Measurements from ENCODE around the gene STXBP6. TPM values are rescaled to one million over a fixed set of nuclear protein-coding genes. Genes with fewer than 3 reads are reported as not detected.

STXBP6 gene
- 0.98 TPM for total RNA-seq

DNA sequence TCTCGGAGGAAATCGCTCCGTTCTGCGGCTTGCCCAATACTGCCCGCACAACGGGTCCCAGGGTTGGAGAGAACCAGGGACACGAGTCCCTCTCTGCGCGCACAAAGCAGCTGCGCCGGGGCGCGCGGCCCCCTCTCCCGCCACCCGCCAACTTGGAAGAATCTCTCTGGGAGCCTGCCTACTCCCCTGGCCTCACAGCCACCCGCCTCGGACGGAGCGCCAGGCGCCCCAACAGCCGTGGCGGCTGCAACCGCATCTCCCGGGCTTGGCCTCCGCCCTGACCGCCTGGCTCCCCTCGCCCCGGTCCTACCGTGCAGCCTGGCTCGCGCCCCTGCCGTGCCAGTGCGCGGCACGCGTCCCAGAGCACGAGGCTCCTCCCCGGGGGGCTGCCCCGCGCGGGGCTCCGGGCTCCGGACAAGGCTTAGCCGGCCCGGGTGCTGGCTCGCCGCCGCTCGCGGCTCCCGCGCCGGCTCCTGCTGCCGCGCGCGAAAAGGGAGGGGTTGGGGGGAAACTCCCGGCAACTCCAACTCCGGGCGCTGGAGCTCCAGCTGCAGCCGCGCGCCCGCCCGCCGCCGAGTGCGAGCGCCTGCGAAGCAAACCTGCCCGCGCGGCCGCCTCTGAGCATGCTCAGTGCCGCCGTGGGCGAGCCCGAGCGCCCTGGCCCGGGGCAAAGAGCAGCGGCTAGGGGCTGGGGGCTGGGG lies at the start of gene STXBP6:
Gene STXBP6 (minus strand): TSS at position 580 of the 701 bp plus-strand sequence. CDS start 75,329 bp downstream, outside the sequence.
- ATAC-seq (peak; percentile 95), DNase-seq (ENCODE audit: low spot score) (peak; percentile 67)

DNA sequence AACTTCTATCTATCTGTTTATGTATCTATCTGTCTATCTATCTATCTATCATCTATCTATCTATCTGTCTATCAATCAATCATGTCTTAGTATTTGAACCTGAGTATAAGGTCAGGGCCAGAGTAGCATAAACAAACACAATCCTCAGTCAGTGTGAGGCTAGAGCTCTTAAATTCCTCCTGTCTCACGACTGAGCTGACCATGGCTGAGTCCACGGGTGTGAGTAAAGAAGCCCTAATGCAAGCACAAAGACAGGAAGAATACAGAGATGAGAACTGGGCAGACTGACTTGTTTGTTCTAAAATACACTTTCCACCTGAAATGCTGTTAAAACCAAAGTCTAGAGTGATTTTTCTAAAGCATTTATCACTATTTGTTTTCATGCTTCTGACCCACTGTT lies 47.2 kb upstream of the STXBP6 start:
- no peak for DNase-seq (ENCODE audit: low spot score)
- ATAC-seq, result no peak

DNA sequence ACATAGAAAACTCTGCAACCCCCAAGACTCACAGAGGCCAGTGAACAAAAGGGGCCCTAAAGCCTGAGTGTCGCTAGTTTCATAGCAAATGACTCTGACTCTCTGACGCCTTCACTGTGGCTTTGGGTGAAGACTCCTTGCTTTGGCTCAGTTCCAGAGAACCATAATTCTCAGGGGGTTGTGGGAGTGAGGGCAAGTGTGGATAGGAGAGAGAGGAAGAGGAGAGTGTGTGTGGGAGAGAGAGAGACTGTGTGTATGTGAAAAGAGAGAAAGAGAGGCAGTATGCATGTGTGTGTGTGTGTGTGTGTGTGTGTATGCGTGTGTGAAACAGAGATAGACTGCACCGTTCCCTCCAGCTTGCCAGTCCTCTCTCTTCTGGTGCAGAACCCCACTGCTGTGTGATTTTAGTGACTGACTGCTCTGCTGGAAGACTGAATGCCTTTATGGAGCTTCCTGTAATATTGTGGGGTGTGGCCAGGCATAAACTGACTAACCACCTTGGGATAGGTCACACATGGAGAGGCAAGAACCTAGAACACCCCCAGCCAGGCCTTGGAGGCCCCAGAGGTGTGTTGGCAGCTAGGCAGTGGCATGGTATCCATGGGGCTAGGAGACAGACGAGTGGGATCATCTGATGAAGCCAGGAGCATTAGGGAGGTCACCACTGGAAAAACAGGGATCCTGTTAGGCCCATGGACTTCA lies 45.9 kb upstream of the STXBP6 start:
- no peak for DNase-seq (ENCODE audit: low spot score)
- no peak for ATAC-seq

DNA sequence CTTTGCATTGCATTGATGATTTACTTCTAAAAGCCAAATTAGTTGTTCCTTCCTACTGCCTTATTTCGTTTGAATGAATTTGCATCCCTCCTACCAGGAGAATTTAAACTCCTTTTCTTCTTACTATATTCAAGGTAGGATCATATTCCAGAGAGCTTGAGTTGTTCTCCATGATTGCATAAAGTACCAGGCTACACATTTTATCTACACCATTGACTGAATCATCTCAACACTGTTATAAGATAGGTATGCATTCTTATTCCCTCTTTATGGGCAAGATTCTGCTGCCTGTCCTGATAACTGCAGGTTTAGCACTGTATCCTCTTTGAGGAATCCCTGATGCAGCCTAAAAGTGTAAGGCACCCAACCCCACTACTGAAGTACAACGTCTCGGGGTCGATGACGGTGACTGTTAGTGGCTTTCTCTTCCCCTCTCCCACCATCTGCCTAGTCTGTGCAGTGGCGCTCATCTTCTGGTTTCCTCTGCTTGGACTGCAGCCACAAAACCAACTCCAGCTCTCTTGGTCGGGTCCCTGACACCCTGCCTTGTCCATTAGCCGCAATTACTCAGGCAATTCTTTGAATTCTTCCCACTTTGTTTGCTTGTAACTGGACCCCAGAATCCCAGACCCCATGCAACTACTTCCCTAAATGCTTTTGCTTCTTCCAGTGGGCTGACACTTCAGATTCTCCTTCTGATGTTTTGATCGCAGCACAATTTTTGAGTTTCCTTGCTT lies 44.4 kb upstream of the STXBP6 start:
- ATAC-seq (no peak), DNase-seq (ENCODE audit: low spot score) (no peak)

DNA sequence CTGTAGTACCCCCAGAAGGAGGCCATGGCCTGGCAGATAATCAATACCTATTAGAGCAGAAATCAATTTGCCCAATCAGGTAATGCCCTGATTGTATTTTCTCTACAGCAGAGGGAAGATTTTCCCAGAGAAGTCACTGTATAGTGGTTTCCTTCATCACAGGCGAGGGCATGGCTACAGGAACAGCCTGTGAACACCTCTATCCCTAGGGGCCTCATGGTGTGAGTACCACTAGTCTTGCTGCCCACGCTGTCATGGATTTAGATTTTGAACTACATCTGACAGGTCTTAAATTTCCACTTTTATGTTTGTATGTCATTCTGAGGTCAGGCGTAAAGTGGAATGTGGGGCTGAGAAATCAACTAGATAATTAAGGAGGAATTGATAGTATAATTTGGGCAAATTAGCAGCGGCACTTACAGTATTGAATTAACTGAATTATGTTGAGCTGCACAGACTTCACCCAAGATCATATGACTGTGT lies 42.4 kb upstream of the STXBP6 start:
- ATAC-seq, result no peak
- no peak for DNase-seq (ENCODE audit: low spot score)

DNA sequence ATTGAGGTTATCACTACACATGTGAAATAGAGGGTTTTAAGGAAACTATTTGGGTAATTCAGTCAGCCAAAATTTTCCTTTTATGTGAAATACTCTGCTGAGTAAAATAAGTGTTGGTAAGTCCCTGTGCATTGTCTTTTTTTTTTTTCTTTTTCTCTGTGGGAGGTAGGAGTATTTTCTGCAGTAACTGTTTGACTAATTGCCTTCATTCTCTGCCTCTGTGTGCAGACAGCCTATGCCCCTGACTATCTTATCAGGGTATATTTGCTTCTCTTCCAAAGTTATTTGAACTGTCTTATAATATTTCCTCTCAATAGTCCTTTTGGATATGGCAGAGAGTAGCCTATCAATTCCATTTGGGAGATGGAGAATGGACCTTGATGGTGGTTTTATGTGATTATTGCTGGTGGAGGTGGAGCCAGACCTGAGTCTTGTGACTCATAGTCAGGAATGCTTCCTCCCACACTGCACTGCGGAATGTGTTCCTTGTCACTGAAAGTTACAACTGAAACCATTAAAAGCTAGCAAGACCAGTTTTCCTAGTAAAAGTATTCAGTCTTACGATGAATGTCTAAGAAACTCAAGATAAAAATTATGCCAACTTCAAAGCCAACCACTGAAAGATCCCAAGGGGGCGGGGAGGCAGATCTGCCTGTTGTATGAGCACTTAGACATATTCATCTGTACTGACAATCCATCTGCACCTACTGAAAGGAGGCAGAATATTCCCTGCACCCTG lies 40.9 kb upstream of the STXBP6 start:
- ATAC-seq (no peak), DNase-seq (ENCODE audit: low spot score) (no peak)

DNA sequence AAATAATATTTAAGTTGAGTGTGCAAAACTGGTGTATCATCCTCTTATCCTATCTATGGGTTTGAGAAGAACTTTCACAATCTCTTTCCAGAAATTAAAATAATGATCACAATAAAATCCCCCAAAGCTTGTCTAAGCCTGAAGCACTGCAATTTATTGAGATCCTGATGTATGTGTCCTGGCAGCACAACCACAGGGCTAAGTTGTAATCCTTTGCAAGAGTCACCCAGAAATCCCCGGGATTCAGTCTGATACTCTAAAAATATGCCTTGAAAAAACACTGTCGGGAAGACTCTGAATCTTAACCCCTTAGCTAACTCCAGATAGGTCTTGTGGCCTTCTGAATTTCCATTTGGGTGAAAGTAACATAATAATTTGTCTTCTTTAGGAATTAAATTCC lies 40.3 kb upstream of the STXBP6 start:
- DNase-seq (ENCODE audit: low spot score) (no peak), ATAC-seq (no peak)

DNA sequence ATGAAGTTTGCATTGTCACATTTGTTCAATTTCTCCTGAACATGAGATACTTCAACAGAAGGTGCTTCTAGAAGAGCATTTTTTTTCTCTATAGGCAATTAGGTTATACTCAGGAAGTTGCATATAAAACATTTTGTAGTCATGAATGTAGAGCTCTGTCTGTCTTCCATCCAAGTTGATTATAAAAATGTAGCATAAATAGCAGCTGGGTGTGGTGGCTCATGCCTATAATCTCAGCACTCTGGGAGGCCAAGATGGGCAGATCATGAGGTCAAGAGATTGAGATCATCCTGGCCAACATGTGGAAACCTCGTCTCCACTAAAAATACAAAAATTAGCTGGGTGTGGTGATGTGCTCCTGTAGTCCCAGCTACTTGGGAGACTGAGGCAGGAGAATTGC lies 39.5 kb upstream of the STXBP6 start:
- no peak for ATAC-seq
- DNase-seq (ENCODE audit: low spot score), result no peak

DNA sequence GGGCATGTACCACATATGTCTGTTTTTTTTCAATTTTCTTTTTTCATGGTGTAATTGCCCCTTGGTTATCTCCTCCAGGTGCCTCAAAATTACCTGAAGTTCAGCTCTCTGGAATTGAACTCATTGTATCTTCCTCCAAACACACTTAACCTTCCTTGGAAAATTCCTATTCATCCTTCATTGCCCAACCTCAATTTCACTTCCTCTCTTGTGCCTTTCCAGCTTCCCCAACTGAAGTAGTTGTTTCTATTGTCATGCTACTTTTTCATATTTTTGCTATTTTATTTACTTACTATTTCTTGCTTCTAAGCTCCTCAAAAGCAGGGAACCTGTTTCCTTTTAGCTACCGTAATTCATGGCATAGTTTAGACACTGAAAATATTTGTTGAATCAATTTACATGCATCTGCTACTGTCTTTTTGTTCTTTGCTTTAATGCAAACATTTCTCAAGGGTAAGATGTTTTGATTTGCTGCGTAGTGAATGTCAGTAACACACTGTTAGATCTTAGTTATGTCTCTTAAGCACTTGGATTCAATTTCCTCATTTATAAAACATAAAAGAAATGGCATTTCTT lies 37.0 kb upstream of the STXBP6 start:
- ATAC-seq (no peak), DNase-seq (ENCODE audit: low spot score) (no peak)

DNA sequence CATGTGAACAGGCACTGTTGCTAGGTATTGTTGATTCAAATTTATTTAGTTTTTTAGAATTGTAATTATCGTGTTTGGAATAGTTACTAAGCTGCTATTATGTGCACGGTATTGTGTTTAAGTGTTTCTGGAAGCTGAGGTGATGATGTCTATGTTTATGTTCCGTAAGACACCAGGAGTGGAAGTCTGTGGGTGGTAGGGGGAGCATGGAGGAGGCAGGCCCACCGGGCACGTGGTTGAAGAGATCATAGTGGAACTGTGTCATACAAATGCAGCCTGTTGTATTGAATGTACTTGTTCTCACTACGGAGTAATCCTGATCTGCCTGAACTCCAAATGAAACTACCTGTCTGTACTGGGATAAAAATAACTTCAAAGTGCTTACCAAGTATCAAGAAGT lies 36.1 kb upstream of the STXBP6 start:
- no peak for DNase-seq (ENCODE audit: low spot score)
- no peak for ATAC-seq

DNA sequence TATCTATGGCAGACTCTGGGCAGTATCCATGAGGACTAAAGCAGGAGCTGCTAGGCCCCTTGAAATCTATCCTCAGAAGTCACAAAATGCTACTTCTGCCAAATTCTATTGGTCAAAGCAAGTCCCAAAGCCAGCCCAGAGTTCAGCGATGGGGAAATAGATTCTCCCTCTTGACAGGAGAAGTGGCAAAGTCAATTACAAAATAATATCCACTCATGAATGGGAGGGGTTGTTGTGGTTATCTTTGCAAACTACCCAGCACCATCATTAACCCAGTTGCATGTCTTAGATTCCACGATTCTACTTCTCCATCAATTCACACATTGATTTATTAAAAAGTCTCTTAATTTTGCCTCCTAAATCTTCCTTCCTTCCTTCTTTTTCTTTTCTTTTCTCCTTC lies 30.7 kb upstream of the STXBP6 start:
- no peak for ATAC-seq
- DNase-seq (ENCODE audit: low spot score), result no peak

DNA sequence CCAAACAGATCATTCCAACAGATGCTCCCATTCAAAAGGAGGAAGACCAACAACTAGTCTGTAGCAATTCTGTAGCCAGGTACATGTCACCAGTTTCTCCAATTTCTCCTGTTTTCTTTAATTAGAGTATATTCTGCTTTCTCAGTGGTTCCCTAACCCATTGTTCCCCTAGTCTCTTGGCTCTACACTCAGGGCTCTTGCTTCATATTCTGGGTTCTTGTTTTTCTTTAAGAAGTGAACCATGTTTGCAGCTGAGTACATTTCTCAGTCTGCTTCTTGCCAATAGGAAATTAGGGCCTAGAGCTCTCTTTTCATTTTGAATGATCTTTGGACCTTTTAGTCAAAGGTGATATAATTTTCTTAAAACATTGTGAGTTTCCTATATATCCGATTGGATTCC lies 29.4 kb upstream of the STXBP6 start:
- no peak for ATAC-seq

DNA sequence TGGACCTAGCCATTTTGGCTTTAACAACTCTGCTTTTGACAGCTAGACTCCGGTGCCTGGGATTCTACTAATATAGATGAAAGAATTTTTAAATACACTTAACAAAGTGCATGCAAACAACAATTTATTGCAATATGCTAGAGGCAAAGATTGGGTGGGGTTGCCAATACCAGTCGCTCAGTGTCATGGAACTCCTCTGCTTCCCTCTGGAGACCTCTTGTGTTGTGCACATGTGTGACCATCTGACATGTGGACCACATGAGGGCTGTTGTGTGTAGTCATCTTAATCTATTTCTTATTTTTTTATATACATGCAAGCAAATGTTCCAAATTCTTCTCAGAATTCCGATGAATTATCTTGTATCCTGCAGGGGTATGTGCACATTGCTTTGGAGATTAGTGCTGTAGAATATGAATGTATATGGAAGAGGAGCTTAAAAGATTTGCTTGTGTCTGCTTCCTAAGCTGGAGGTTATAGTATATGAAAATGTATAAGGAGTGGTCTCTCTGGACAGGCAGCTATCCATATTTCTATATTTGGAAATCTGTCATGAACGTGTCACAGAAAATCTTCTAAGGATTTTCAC lies 24.2 kb upstream of the STXBP6 start:
- ATAC-seq (no peak), DNase-seq (ENCODE audit: low spot score) (no peak)

More for the DNA sequence above, 29.4 kb upstream of the STXBP6 start:
- no peak for DNase-seq (ENCODE audit: low spot score)

DNA sequence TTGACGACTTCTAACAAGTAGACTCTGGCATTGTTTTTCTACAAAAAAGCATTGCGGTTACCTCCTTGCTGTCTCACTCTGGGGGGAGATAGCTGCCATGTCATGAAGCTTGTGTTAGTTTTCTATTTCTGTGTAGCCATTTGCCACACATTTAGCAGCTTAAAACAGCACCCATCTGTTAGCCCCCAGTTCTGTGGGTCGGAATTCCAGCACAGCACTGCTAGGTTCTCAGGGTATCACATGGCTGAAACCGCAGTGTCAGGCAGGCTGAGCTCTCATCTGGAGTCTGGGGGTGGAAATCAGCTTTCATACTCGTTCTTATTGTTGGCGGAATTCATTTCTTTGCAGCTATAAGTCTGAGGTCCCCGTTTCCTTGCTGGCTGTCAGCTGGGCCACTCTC lies 19.9 kb upstream of the STXBP6 start:
- DNase-seq (ENCODE audit: low spot score) (no peak), ATAC-seq (no peak)

DNA sequence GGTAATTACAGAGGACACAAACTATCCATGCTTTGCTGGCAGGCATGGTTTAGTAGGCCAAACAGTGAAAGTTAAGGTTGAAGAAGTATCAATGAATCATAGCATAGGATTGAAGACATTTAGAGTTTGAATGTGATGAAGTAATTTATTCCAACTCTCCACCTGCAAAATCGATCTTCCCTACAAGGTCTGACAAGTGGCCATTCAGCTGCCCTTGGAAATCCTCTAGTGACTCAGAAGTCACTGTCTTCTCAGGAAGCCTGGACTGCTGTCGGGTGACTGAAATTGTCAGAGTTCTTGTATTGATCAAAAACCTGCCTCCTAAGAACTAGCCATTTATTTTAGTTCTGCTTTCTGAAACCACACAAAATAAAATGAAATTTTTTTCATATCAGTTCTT lies 17.7 kb upstream of the STXBP6 start:
- DNase-seq (ENCODE audit: low spot score) (no peak), ATAC-seq (no peak)

DNA sequence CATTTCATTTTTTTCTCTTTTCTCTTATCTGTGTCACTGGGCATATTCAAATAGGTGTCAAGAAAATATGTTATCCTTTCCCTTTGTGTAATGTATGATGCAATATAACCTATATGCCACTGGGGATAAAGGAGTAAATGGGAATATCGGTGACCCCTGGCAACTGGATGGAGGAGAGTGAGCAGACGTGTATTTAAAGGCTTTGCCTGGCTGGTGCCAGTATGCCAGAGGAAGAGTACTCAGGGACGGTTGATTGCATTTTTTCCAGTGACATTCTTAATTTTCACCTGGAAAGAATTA lies 12.0 kb upstream of the STXBP6 start:
- no peak for ATAC-seq
- DNase-seq (ENCODE audit: low spot score), result no peak

DNA sequence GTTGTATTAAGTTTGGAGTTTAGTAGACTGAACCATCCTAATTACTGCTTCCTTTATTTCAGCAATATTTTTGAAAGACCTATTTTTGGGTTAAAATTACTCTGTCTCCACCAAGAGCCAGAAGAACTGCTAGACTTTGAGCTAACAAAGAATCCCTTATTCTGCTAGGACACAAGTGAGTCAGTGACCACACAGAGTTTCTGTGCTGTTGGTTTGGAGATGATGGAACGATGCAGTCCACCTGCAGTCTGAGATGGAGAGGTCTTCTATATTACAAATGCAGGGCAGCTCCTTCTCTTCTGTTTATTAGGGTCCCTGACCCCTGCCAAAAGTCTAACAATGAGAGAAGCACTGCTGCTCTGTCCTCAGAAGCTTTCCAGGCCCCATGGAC lies 6.7 kb upstream of the STXBP6 start:
- no peak for ATAC-seq
- DNase-seq (ENCODE audit: low spot score), result no peak

DNA sequence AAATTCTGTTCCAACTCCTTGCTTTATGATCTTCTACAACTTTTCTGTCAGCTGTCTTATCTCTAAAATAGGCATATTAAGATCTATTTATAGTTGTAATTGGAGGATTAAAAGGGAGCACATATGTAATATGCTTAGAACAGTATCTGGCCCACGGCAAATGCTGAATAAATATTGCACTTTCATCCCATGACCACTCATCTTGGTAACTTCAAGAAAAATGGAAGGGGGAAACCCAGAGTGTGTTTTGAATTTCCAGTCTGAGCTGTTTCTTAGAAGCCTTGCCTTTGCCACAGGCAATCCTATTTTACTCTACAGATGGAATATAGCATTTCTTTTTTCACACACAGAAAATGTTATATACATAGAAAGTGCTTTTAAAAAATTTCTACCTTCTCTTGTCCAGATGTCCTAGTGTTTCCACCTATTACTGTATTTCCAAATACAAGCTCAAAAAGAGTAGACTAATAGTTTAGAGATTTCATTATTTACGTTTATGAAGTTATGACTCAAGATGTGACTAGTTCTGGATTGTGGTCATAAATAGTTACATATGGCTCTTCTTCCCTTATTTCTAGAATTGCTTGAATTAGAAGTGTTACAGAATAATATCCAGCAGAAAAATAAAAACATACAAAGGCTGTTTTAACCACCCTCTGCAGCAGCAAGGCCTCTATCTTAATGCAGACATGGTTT lies 6.2 kb upstream of the STXBP6 start:
- DNase-seq (ENCODE audit: low spot score), result no peak
- ATAC-seq, result no peak

DNA sequence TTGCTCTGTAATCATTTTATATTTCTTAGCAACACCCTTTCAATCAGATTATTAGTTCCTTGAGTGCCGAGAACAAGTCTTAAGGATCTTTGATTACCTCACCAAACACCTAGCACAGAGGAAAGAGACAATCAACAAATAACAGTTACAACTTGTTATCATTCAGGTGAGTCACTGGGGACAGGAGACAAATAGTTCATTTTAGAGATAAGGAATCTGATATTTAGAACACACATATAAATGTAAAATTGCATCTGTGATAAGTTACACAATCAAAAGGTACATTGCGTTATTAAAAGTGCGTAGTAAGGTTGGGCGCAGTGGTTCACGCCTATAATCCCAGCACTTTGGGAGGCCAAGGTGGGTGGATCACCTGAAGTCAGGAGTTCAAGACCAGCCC lies 5.1 kb upstream of the STXBP6 start:
- no peak for DNase-seq (ENCODE audit: low spot score)
- no peak for ATAC-seq

DNA sequence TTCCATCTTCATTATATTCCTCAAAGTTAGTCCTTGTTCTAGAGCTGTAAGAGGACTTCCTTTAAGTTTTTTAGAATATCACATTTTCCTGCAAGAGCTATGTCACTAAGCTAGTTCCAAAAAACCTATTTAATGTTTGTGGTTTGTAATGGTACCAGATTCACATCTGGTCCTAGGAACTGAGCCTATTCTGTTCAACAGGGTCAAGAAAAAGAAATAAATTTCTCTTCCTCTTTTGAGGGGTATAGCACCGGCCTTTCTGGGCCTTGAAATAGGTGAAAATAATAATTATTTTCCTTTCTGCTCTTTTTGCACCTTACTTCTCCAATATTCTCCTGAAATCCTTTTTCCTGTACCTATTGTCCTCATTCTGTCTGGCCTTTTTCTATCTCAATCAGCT lies 3.6 kb upstream of the STXBP6 start:
- DNase-seq (ENCODE audit: low spot score) (no peak), ATAC-seq (no peak)
